GM12878 (cell line): ENCODE measurements around the gene PLAGL2. TPM values are rescaled to one million over a fixed set of nuclear protein-coding genes. Genes with fewer than 3 reads are reported as not detected.

Source experiments
- EED ChIP-seq: sonication (generic); IDR thresholded peaks from 2 replicates; pipeline ENCODE4 v1.6.1; 2016; ENCODE audit warnings: antibody characterized with exemption, low read depth
- EP300 ChIP-seq, 2 experiments: fragments of 150-350 bp in 1 of 2; IDR thresholded peaks; 2 replicates each; pipeline ENCODE4 v1.6.1; 2011 to 2012; ENCODE audit warnings: low read depth in 2 of 2, low read length in 2 of 2, borderline replicate concordance in 1 of 2, improper control_type of control experiment in 1 of 2, inconsistent platforms in 1 of 2; ENCODE audit not compliant: control insufficient read depth in 1 of 2
- ESRRA ChIP-seq: IDR thresholded peaks from 2 replicates; pipeline ENCODE4 v1.6.1; 2012; ENCODE audit warnings: mild to moderate bottlenecking, low read length, improper control_type of control experiment
- KAT2A ChIP-seq: conservative IDR thresholded peaks from 2 replicates; pipeline ENCODE4 v1.6.1; 2011; ENCODE audit warnings: low read depth, low read length; ENCODE audit not compliant: control insufficient read depth
- NFYB ChIP-seq: IDR thresholded peaks from 2 replicates; pipeline ENCODE4 v1.6.1; 2011; ENCODE audit warnings: low read depth, mild to moderate bottlenecking, low read length, improper control_type of control experiment, moderate library complexity; ENCODE audit not compliant: insufficient read depth
- NR2C1 ChIP-seq: fragments of 450-650 bp; IDR thresholded peaks from 2 replicates; pipeline ENCODE4 v1.6.1; 2017; ENCODE audit warnings: antibody characterized with exemption, mild to moderate bottlenecking, moderate library complexity
- NR2F1 ChIP-seq: fragments of 450-650 bp; conservative IDR thresholded peaks from 2 replicates; pipeline ENCODE4 v1.6.1; 2017; ENCODE audit warnings: mild to moderate bottlenecking
- PML ChIP-seq: IDR thresholded peaks from 2 replicates; pipeline ENCODE4 v1.6.1; 2012; ENCODE audit warnings: low read length, inconsistent platforms
- RAD21 ChIP-seq: IDR thresholded peaks from 2 replicates; pipeline ENCODE4 v1.6.1; 2011; ENCODE audit warnings: mild to moderate bottlenecking, low read depth, low read length, moderate library complexity; ENCODE audit not compliant: insufficient read depth
- RELA ChIP-seq: fragments of 450-650 bp; IDR thresholded peaks from 2 replicates; pipeline ENCODE4 v1.8.0; 2014; ENCODE audit warnings: borderline replicate concordance; ENCODE audit not compliant: partially characterized antibody
- TAF1 ChIP-seq: IDR thresholded peaks from 2 replicates; pipeline ENCODE4 v1.6.1; 2011; ENCODE audit warnings: mild to moderate bottlenecking, low read depth, low read length, borderline replicate concordance
- WRNIP1 ChIP-seq: IDR thresholded peaks from 2 replicates; pipeline ENCODE4 v1.6.1; 2011; ENCODE audit warnings: low read depth, low read length, improper control_type of control experiment, borderline replicate concordance
- ZZZ3 ChIP-seq: IDR thresholded peaks from 2 replicates; pipeline ENCODE4 v1.6.1; 2011; ENCODE audit warnings: low read depth; ENCODE audit not compliant: control insufficient read depth, insufficient read length
- polyA plus RNA-seq, 11 experiments: library from polyadenylated mRNA; depleted of rRNA in 4 of 11; unstranded in 6 of 11; stranded (reverse) in 5 of 11; fragments of >200 nt; fragmentation: Nextera tagmentation in 4 of 11; fragmentation: Illumina TruSeq in 1 of 11; extraction: Ambion mirVana in 4 of 11; extraction: Trizol in 1 of 11; gene quantifications; 1 replicate in 1 of 11; 2 replicates in 10 of 11; pipeline versions ENCODE4 v1.2.1 to v1.2.3, GENCODE V29; 2011 to 2016; ENCODE audit warnings: inconsistent platforms in 2 of 11, missing spikeins in 2 of 11, low read depth in 1 of 11
- total RNA-seq, 4 experiments: library from RNA; depleted of rRNA in 3 of 4; stranded (reverse); fragments of >200 nt in 3 of 4; fragmentation: Illumina TruSeq in 1 of 4; extraction: Trizol in 1 of 4; gene quantifications; 2 replicates each; pipeline versions ENCODE4 v1.2.1 to v1.2.3, GENCODE V29; 2013 to 2021
- TF ChIP-seq, protein P1 (sequence below), 3 experiments: IDR thresholded peaks in 2 of 3; conservative IDR thresholded peaks in 1 of 3; 2 replicates each; pipeline ENCODE4 v1.5.1; 2011; ENCODE audit warnings: low read depth in 3 of 3, low read length in 3 of 3, mild to moderate bottlenecking in 3 of 3, control low read depth in 2 of 3, moderate library complexity in 2 of 3, inconsistent platforms in 1 of 3, mixed read lengths in 1 of 3; ENCODE audit not compliant: control insufficient read depth in 2 of 3, insufficient read depth in 1 of 3; ENCODE audit errors: extremely low read depth in 1 of 3
- TF ChIP-seq, protein P2 (sequence below): fragments of 450-650 bp; IDR thresholded peaks from 2 replicates; pipeline ENCODE4 v1.6.1; 2016; ENCODE audit warnings: mild to moderate bottlenecking, moderate library complexity, borderline replicate concordance
- TF ChIP-seq, protein P3 (sequence below): fragments of 450-650 bp; IDR thresholded peaks from 2 replicates; pipeline ENCODE4 v1.6.1; 2016; ENCODE audit warnings: mild to moderate bottlenecking

The PLAGL2 gene
- total and polyA plus RNA-seq, 10 of the 15 experiments (the other 5 are each of a cell fraction or from before 2014, with no cell fraction given): 4.4 to 32.3 (median 13.3) TPM

DNA sequence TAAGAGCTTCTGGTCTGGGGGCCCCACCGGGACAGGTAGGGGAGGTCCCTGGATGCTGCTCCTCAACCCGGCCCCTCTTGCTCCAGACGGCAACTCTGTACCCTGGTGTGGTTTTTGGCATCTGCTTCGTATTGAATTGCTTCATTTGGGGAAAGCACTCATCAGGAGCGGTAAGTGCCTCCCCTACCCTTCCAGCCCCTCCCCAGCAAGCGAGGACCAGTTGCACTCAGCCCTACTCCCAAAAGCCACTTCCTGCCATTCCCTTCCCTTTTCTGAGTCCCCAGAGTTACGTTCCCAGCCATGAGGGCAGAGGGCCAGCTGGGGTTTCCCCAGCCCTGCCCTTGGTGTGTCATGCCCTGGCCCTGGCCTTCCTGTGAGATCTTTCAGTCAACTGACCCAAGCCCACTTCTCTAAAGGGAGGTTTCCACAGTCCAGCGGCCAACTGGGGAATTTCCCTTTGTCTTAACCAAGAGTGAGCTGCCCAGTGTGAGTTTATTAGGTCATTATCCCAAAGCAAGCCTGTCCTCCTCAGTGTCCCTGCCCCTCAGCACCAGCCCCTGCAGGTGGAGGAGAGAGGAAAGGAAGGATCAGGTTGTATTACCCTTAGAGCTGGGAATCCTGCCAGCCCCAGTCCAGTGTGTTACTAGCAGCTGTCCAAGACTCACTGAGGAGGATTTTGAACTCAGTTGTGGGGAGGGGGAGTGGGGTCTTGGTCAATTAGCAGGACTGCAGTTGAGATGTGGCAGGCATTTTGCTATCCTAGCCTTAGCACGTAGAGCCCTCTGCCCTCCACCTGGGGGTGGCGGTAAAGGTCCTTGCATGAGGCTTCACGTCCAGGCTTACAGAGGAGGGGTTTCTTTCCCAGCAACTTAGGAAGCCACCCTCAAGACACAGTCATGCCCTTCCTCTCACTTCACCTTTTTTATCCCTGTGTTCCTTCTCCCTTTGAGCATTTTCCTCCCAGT lies 52.2 kb downstream of the PLAGL2 start (continued):
- no peak for TF ChIP-seq EP300 (IDR thresholded peaks at IDR 0.05; ENCODE audit: borderline replicate concordance in 1 of 2, control insufficient read depth in 1 of 2, low read depth in 2 of 2, low read length in 2 of 2)
- TF ChIP-seq WRNIP1: no peak
- no peak for TF ChIP-seq PML
- TF ChIP-seq EED: peak; percentile 69
- TF ChIP-seq, protein P1, sequence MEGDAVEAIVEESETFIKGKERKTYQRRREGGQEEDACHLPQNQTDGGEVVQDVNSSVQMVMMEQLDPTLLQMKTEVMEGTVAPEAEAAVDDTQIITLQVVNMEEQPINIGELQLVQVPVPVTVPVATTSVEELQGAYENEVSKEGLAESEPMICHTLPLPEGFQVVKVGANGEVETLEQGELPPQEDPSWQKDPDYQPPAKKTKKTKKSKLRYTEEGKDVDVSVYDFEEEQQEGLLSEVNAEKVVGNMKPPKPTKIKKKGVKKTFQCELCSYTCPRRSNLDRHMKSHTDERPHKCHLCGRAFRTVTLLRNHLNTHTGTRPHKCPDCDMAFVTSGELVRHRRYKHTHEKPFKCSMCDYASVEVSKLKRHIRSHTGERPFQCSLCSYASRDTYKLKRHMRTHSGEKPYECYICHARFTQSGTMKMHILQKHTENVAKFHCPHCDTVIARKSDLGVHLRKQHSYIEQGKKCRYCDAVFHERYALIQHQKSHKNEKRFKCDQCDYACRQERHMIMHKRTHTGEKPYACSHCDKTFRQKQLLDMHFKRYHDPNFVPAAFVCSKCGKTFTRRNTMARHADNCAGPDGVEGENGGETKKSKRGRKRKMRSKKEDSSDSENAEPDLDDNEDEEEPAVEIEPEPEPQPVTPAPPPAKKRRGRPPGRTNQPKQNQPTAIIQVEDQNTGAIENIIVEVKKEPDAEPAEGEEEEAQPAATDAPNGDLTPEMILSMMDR (IDR thresholded peaks at IDR 0.05 in 2 of 3, conservative IDR thresholded peaks at IDR 0.05 in 1 of 3; ENCODE audit: control insufficient read depth in 2 of 3, extremely low read depth in 1 of 3, insufficient read depth in 1 of 3, low read depth in 3 of 3, low read length in 3 of 3): peak; percentile 33 to 53 (median 47); a peak in 5 of 6 replicates
- TF ChIP-seq NR2C1: no peak
- TF ChIP-seq RAD21: peak; percentile 65
- TF ChIP-seq RELA: no peak
- TF ChIP-seq NR2F1: 0 out of 2 replicates have a peak, but pooled peaks have one; percentile 57
- TF ChIP-seq, protein P2, sequence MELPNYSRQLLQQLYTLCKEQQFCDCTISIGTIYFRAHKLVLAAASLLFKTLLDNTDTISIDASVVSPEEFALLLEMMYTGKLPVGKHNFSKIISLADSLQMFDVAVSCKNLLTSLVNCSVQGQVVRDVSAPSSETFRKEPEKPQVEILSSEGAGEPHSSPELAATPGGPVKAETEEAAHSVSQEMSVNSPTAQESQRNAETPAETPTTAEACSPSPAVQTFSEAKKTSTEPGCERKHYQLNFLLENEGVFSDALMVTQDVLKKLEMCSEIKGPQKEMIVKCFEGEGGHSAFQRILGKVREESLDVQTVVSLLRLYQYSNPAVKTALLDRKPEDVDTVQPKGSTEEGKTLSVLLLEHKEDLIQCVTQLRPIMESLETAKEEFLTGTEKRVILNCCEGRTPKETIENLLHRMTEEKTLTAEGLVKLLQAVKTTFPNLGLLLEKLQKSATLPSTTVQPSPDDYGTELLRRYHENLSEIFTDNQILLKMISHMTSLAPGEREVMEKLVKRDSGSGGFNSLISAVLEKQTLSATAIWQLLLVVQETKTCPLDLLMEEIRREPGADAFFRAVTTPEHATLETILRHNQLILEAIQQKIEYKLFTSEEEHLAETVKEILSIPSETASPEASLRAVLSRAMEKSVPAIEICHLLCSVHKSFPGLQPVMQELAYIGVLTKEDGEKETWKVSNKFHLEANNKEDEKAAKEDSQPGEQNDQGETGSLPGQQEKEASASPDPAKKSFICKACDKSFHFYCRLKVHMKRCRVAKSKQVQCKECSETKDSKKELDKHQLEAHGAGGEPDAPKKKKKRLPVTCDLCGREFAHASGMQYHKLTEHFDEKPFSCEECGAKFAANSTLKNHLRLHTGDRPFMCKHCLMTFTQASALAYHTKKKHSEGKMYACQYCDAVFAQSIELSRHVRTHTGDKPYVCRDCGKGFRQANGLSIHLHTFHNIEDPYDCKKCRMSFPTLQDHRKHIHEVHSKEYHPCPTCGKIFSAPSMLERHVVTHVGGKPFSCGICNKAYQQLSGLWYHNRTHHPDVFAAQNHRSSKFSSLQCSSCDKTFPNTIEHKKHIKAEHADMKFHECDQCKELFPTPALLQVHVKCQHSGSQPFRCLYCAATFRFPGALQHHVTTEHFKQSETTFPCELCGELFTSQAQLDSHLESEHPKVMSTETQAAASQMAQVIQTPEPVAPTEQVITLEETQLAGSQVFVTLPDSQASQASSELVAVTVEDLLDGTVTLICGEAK: no peak
- TF ChIP-seq KAT2A: no peak
- no peak for TF ChIP-seq NFYB
- TF ChIP-seq TAF1: no peak
- TF ChIP-seq, protein P3, sequence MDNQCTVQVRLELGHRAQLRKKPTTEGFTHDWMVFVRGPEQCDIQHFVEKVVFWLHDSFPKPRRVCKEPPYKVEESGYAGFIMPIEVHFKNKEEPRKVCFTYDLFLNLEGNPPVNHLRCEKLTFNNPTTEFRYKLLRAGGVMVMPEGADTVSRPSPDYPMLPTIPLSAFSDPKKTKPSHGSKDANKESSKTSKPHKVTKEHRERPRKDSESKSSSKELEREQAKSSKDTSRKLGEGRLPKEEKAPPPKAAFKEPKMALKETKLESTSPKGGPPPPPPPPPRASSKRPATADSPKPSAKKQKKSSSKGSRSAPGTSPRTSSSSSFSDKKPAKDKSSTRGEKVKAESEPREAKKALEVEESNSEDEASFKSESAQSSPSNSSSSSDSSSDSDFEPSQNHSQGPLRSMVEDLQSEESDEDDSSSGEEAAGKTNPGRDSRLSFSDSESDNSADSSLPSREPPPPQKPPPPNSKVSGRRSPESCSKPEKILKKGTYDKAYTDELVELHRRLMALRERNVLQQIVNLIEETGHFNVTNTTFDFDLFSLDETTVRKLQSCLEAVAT: no peak
- TF ChIP-seq ZZZ3: no peak
- no peak for TF ChIP-seq ESRRA
